Measurements from ENCODE around the gene ZNF682. TPM values are rescaled to one million over a fixed set of nuclear protein-coding genes. Genes with fewer than 3 reads are reported as not detected.
A peak's percentile ranks its signal among the peaks of the same experiment; 100 is the strongest.

The ZNF682 gene
- total and polyA plus RNA-seq, 9 of the 15 experiments (the other 6 are each of a cell fraction or from before 2014, with no cell fraction given), result 0.06 to 0.43 (median 0.25) TPM; not detected in 3

- ATAC-seq, result peak; percentile 73
- Histone ChIP-seq H4K20me1 (replicated peaks; ENCODE audit: control insufficient read depth, insufficient read depth, low read length) (no peaks in the 10 kb centered on the region), H3K9ac (ENCODE audit: insufficient read depth in 1 of 2, low read depth in 2 of 2, low read length in 2 of 2) (no peak overlapping the region), H3K27me3 (ENCODE audit: control insufficient read depth in 2 of 2, insufficient read depth in 2 of 2, low read length in 2 of 2) (no peaks in the 10 kb centered on the region), H3K4me3 (no peak overlapping the region), H3K9me1 (ENCODE audit: control insufficient read depth, insufficient read depth, low read length) (no peaks in the 10 kb centered on the region), H3K27ac (ENCODE audit: extremely low read depth, low read depth, low read length) (no peak overlapping the region), H3K79me2 (ENCODE audit: control insufficient read depth, insufficient read depth, low read length) (no peaks in the 10 kb centered on the region), H2AFZ (ENCODE audit: low read depth, low read length) (peak overlapping the region; percentile 45; the same call in 1 of the 2 replicates), H3K4me2 (ENCODE audit: insufficient read depth, low read length) (peak overlapping the region; percentile 41; the same call in 1 of the 2 replicates), H3K9me3 (replicated peaks; ENCODE audit: control insufficient read depth, insufficient read depth, low read depth, low read length) (no peaks in the 10 kb centered on the region), H3K36me3 (ENCODE audit: control insufficient read depth, insufficient read depth, low read length) (no peaks in the 10 kb centered on the region), H3K4me1 (replicated peaks in 1 of 2; ENCODE audit: control insufficient read depth in 2 of 2, insufficient read depth in 2 of 2, low read length in 2 of 2) (no peaks in the 10 kb centered on the region)
- no peak for FAIRE-seq
- intact Hi-C loops (cut with micrococcal nuclease), result no loop called here
- ChIA-PET POLR2A (interaction anchor here (0.7 kb wide), 1 partner anchor 9 kb away, joined by 3 read pairs; no protein-coding TSS in a partner anchor), CTCF (ENCODE audit: low intra/inter-chr PET ratio) (no interaction called here)
- in situ Hi-C loops (cut with MboI), result loop anchor here (10.0 kb wide), 1 partner anchor 402 kb away; no protein-coding TSS in a partner anchor
- DNase-seq (ENCODE audit: extremely low read depth in 1 of 4, low spot score in 3 of 4), result peak in 1 of 4 experiments; percentile 8
- 4% methylated on average over 15 of the region's 15 CpGs for WGBS (ENCODE audit: insufficient coverage, low coverage, missing lambda C conversion rate)
- no TSS peak for BruUV-seq (replicated peaks)
- TF ChIP-seq, protein P1, sequence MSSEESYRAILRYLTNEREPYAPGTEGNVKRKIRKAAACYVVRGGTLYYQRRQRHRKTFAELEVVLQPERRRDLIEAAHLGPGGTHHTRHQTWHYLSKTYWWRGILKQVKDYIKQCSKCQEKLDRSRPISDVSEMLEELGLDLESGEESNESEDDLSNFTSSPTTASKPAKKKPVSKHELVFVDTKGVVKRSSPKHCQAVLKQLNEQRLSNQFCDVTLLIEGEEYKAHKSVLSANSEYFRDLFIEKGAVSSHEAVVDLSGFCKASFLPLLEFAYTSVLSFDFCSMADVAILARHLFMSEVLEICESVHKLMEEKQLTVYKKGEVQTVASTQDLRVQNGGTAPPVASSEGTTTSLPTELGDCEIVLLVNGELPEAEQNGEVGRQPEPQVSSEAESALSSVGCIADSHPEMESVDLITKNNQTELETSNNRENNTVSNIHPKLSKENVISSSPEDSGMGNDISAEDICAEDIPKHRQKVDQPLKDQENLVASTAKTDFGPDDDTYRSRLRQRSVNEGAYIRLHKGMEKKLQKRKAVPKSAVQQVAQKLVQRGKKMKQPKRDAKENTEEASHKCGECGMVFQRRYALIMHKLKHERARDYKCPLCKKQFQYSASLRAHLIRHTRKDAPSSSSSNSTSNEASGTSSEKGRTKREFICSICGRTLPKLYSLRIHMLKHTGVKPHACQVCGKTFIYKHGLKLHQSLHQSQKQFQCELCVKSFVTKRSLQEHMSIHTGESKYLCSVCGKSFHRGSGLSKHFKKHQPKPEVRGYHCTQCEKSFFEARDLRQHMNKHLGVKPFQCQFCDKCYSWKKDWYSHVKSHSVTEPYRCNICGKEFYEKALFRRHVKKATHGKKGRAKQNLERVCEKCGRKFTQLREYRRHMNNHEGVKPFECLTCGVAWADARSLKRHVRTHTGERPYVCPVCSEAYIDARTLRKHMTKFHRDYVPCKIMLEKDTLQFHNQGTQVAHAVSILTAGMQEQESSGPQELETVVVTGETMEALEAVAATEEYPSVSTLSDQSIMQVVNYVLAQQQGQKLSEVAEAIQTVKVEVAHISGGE (CRISPR knock-in tag; IDR thresholded peaks at IDR 0.05), result no peak
- peak; percentile 46 for TF ChIP-seq MEIS2 (IDR thresholded peaks at IDR 0.05; ENCODE audit: partially characterized antibody)
- TF ChIP-seq FOXO4 (CRISPR knock-in tag; IDR thresholded peaks at IDR 0.05), result no peak
- no peak for TF ChIP-seq HMGN3 (IDR thresholded peaks at IDR 0.05; ENCODE audit: borderline replicate concordance, extremely low read depth, insufficient read length, low read depth, low read length)
- no peak for TF ChIP-seq STAT5A (IDR thresholded peaks at IDR 0.05; ENCODE audit: borderline replicate concordance, low read length)
- TF ChIP-seq NR2C1 (IDR thresholded peaks at IDR 0.05), result no peak
- TF ChIP-seq NR2C1 (tag; IDR thresholded peaks at IDR 0.05), result no peak
- TF ChIP-seq RUNX1 (IDR thresholded peaks at IDR 0.05; ENCODE audit: low read depth), result no peak
- no peak for TF ChIP-seq HDAC2 (IDR thresholded peaks at IDR 0.05)
- TF ChIP-seq SMAD3 (CRISPR knock-in tag; conservative IDR thresholded peaks at IDR 0.05), result no peak
- TF ChIP-seq, protein P2, sequence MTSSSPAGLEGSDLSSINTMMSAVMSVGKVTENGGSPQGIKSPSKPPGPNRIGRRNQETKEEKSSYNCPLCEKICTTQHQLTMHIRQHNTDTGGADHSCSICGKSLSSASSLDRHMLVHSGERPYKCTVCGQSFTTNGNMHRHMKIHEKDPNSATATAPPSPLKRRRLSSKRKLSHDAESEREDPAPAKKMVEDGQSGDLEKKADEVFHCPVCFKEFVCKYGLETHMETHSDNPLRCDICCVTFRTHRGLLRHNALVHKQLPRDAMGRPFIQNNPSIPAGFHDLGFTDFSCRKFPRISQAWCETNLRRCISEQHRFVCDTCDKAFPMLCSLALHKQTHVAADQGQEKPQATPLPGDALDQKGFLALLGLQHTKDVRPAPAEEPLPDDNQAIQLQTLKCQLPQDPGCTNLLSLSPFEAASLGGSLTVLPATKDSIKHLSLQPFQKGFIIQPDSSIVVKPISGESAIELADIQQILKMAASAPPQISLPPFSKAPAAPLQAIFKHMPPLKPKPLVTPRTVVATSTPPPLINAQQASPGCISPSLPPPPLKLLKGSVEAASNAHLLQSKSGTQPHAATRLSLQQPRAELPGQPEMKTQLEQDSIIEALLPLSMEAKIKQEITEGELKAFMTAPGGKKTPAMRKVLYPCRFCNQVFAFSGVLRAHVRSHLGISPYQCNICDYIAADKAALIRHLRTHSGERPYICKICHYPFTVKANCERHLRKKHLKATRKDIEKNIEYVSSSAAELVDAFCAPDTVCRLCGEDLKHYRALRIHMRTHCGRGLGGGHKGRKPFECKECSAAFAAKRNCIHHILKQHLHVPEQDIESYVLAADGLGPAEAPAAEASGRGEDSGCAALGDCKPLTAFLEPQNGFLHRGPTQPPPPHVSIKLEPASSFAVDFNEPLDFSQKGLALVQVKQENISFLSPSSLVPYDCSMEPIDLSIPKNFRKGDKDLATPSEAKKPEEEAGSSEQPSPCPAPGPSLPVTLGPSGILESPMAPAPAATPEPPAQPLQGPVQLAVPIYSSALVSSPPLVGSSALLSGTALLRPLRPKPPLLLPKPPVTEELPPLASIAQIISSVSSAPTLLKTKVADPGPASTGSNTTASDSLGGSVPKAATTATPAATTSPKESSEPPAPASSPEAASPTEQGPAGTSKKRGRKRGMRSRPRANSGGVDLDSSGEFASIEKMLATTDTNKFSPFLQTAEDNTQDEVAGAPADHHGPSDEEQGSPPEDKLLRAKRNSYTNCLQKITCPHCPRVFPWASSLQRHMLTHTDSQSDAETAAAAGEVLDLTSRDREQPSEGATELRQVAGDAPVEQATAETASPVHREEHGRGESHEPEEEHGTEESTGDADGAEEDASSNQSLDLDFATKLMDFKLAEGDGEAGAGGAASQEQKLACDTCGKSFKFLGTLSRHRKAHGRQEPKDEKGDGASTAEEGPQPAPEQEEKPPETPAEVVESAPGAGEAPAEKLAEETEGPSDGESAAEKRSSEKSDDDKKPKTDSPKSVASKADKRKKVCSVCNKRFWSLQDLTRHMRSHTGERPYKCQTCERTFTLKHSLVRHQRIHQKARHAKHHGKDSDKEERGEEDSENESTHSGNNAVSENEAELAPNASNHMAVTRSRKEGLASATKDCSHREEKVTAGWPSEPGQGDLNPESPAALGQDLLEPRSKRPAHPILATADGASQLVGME (CRISPR knock-in tag; IDR thresholded peaks at IDR 0.05), result no peak
Observed at GRCh38 chr19:19956434-19957075, 82.8 kb downstream of the ZNF682 start.

Measured in K562 (cell line).